HEK293 (cell line): ENCODE results near the gene SULT2B1.

Experiments used
- MYNN ChIP-seq: fragments of 450-650 bp; formaldehyde crosslinking; IDR thresholded peaks from 2 replicates; pipeline ENCODE4 v1.5.1; 2016; ENCODE audit warnings: missing biosample characterization, missing genetic modification characterization, borderline replicate concordance
- ZNF112 ChIP-seq: fragments of 450-650 bp; formaldehyde crosslinking; IDR thresholded peaks from 2 replicates; pipeline ENCODE4 v1.5.0; 2017; ENCODE audit warnings: missing biosample characterization, missing genetic modification characterization

DNA sequence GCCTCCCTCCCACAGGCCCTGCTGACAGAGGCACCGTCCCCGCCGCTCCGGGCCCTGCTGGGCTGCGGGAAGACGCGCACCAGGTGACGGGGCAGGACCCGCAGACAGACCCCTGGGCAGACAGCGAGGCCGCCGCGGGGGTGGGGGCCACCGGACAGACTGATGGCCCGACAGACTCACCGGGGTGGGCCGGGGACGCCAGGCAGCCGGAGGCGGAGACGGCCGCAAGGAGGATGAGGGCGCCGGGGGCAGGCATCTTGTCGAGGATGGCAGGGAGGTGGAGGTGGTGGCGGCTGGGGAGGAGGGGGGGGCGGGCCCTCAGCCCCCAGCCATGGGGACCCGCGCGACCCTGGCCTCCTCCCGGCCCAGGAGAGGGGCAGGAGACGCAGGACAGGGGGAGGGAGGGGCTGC, 40.6 kb upstream of the SULT2B1 start:
- TF ChIP-seq MYNN (tag by site-specific recombination) (no peak), ZNF112 (tag by site-specific recombination) (no peak)
